Effector memory CD8-positive, alpha-beta T cell (primary cell): ENCODE measurements around the gene ESRRA.

Experiments
- ATAC-seq: fragments of 150-1000 bp; cut with Tn5 transposase; replicated peaks from 2 replicates; pipeline ENCODE4 v1.10.0; 2021; ENCODE audit warnings: mild to moderate bottlenecking, moderate library complexity
- DNase-seq, 3 experiments: peaks; one replicate each; pipeline ENCODE4 v3.0.0; 2021
- H3K27ac Mint-ChIP-seq, 2 donors: one replicate each; pipeline ENCODE4 v1.8.0; 2022; ENCODE audit warnings: mild to moderate bottlenecking in 2 of 2, mixed read lengths in 2 of 2, moderate library complexity in 2 of 2
- H3K27me3 Mint-ChIP-seq, 2 donors: one replicate each; pipeline ENCODE4 v1.8.0; 2022; ENCODE audit warnings: mixed read lengths in 2 of 2
- H3K36me3 Mint-ChIP-seq: one replicate; pipeline ENCODE4 v1.8.0; 2022; ENCODE audit warnings: mild to moderate bottlenecking, moderate library complexity, mixed read lengths; ENCODE audit not compliant: insufficient read depth
- H3K4me1 Mint-ChIP-seq, 2 donors: one replicate each; pipeline ENCODE4 v1.8.0; 2022; ENCODE audit warnings: low read depth in 2 of 2, mixed read lengths in 2 of 2
- H3K4me3 Mint-ChIP-seq, 2 donors: one replicate each; pipeline ENCODE4 v1.8.0; 2022; ENCODE audit warnings: mild to moderate bottlenecking in 2 of 2, mixed read lengths in 2 of 2, moderate library complexity in 2 of 2
- H3K9me3 Mint-ChIP-seq, 2 donors: one replicate each; pipeline ENCODE4 v1.8.0; 2022; ENCODE audit warnings: mixed read lengths in 2 of 2

The ESRRA gene

GRCh38 chr11:64340671-64341335 lies 35.5 kb downstream of the ESRRA start:
- ATAC-seq (peak; percentile 37), DNase-seq (peak; percentile 74 to 80 (median 75))
- peak overlapping the region; percentile 98 to 99 for H3K27ac Mint-ChIP-seq
- H3K36me3 Mint-ChIP-seq, result peaks cover 31% of the 10 kb centered on the region
- peak overlapping the region; percentile 93 to 94 for H3K4me3 Mint-ChIP-seq
- H3K27me3 Mint-ChIP-seq, result no peaks in the 10 kb centered on the region
- H3K9me3 Mint-ChIP-seq, result no peaks in the 10 kb centered on the region
- H3K4me1 Mint-ChIP-seq, result peaks cover 31 to 53% of the 10 kb centered on the region in 2 donors

- H3K4me1 Mint-ChIP-seq, result peaks cover 31 to 53% of the 10 kb centered on the region in 2 donors
- peak overlapping the region; percentile 28 to 99 for H3K27ac Mint-ChIP-seq
- DNase-seq, result no peak
- no peaks in the 10 kb centered on the region for H3K27me3 Mint-ChIP-seq
- peaks cover 35% of the 10 kb centered on the region for H3K36me3 Mint-ChIP-seq
- no peak for ATAC-seq
- no peaks in the 10 kb centered on the region for H3K9me3 Mint-ChIP-seq
- H3K4me3 Mint-ChIP-seq, result peak overlapping the region; percentile 93 to 94
Observed at GRCh38 chr11:64341429-64341828, 36.1 kb downstream of the ESRRA start.

- Mint-ChIP-seq H3K36me3 (peaks cover 42% of the 10 kb centered on the region), H3K27ac (peak overlapping the region; percentile 28 to 49), H3K27me3 (no peaks in the 10 kb centered on the region), H3K4me1 (peaks cover 31 to 53% of the 10 kb centered on the region in 2 donors), H3K4me3 (peak overlapping the region; percentile 93 to 94), H3K9me3 (no peaks in the 10 kb centered on the region)
- DNase-seq (peak; percentile 93 to 94 (median 93)), ATAC-seq (peak; percentile 62)
Observed at GRCh38 chr11:64341851-64342791, 36.8 kb downstream of the ESRRA start.

- no peaks in the 10 kb centered on the region for H3K9me3 Mint-ChIP-seq
- peak overlapping the region in 1 of 2 donors; percentile 28 for H3K27ac Mint-ChIP-seq
- DNase-seq (no peak), ATAC-seq (no peak)
- peaks cover 31 to 49% of the 10 kb centered on the region in 2 donors for H3K4me1 Mint-ChIP-seq
- H3K4me3 Mint-ChIP-seq, result peak overlapping the region; percentile 93 to 94
- H3K36me3 Mint-ChIP-seq, result peaks cover 46% of the 10 kb centered on the region
- H3K27me3 Mint-ChIP-seq, result no peaks in the 10 kb centered on the region
Observed at GRCh38 chr11:64342869-64343745, 37.8 kb downstream of the ESRRA start.

- Mint-ChIP-seq H3K27ac (peak overlapping the region in 1 of 2 donors; percentile 38), H3K27me3 (no peaks in the 10 kb centered on the region), H3K4me1 (peaks cover 29 to 47% of the 10 kb centered on the region in 2 donors), H3K36me3 (peaks cover 43% of the 10 kb centered on the region), H3K4me3 (no peak overlapping the region), H3K9me3 (no peaks in the 10 kb centered on the region)
- DNase-seq (no peak), ATAC-seq (no peak)
Observed at GRCh38 chr11:64343767-64344559, 38.6 kb downstream of the ESRRA start.

- H3K36me3 Mint-ChIP-seq, result peaks cover 43% of the 10 kb centered on the region
- peak overlapping the region in 1 of 2 donors; percentile 38 for H3K27ac Mint-ChIP-seq
- no peak for DNase-seq
- H3K27me3 Mint-ChIP-seq, result no peaks in the 10 kb centered on the region
- no peak for ATAC-seq
- peaks cover 21 to 39% of the 10 kb centered on the region in 2 donors for H3K4me1 Mint-ChIP-seq
- no peaks in the 10 kb centered on the region for H3K9me3 Mint-ChIP-seq
- H3K4me3 Mint-ChIP-seq, result no peak overlapping the region
Observed at GRCh38 chr11:64344787-64345186, 39.5 kb downstream of the ESRRA start.

- H3K4me3 Mint-ChIP-seq, result no peak overlapping the region
- peak overlapping the region in 1 of 2 donors; percentile 68 for H3K27ac Mint-ChIP-seq
- no peaks in the 10 kb centered on the region for H3K27me3 Mint-ChIP-seq
- H3K36me3 Mint-ChIP-seq, result peaks cover 29% of the 10 kb centered on the region
- DNase-seq (no peak), ATAC-seq (no peak)
- H3K9me3 Mint-ChIP-seq, result no peaks in the 10 kb centered on the region
- peaks cover 7 to 22% of the 10 kb centered on the region in 2 donors for H3K4me1 Mint-ChIP-seq
Observed at GRCh38 chr11:64347193-64347867, 42.0 kb downstream of the ESRRA start.

- Mint-ChIP-seq H3K4me3 (no peak overlapping the region), H3K27ac (no peak overlapping the region), H3K36me3 (peaks cover 34% of the 10 kb centered on the region), H3K27me3 (no peaks in the 10 kb centered on the region), H3K9me3 (no peaks in the 10 kb centered on the region), H3K4me1 (peaks cover 5 to 15% of the 10 kb centered on the region in 2 donors)
- ATAC-seq, result no peak
- DNase-seq, result no peak
Observed at GRCh38 chr11:64348383-64349024, 43.2 kb downstream of the ESRRA start.

GRCh38 chr11:64349025-64349387 lies 43.7 kb downstream of the ESRRA start:
- Mint-ChIP-seq H3K27me3 (no peaks in the 10 kb centered on the region), H3K36me3 (peaks cover 34% of the 10 kb centered on the region), H3K4me3 (no peak overlapping the region), H3K4me1 (peaks cover 5 to 15% of the 10 kb centered on the region in 2 donors), H3K9me3 (no peaks in the 10 kb centered on the region), H3K27ac (peak overlapping the region in 1 of 2 donors; percentile 55)
- DNase-seq (no peak), ATAC-seq (no peak)

- Mint-ChIP-seq H3K36me3 (peaks cover 37% of the 10 kb centered on the region), H3K4me3 (no peak overlapping the region), H3K9me3 (no peaks in the 10 kb centered on the region), H3K4me1 (peaks cover 5 to 13% of the 10 kb centered on the region in 2 donors), H3K27me3 (no peaks in the 10 kb centered on the region), H3K27ac (peak overlapping the region in 1 of 2 donors; percentile 55)
- ATAC-seq (no peak), DNase-seq (no peak)
Observed at GRCh38 chr11:64349404-64349803, 44.1 kb downstream of the ESRRA start.

- peak overlapping the region in 1 of 2 donors; percentile 41 for H3K27ac Mint-ChIP-seq
- no peak overlapping the region for H3K4me3 Mint-ChIP-seq
- H3K36me3 Mint-ChIP-seq, result peaks cover 39% of the 10 kb centered on the region
- H3K4me1 Mint-ChIP-seq, result peaks cover 0 to 6% of the 10 kb centered on the region in 2 donors
- no peaks in the 10 kb centered on the region for H3K27me3 Mint-ChIP-seq
- no peaks in the 10 kb centered on the region for H3K9me3 Mint-ChIP-seq
- no peak for ATAC-seq
- DNase-seq, result no peak
Observed at GRCh38 chr11:64351136-64351631, 45.9 kb downstream of the ESRRA start.
